AG04449 (cell line): ENCODE measurements around the gene HLA-DPA1.

Source experiments
- CTCF ChIA-PET: fragments of 350-600 bp; formaldehyde crosslinking; extraction: SDS; loops from one replicate; lab custom pipeline; 2021; ENCODE audit warnings: antibody characterized with exemption; lab: Yijun Ruan, JAX
- POLR2A ChIA-PET: fragments of 400-600, 350-600 bp; formaldehyde crosslinking; extraction: SDS; loops from one replicate; lab custom pipeline; 2020; ENCODE audit warnings: antibody characterized with exemption, inconsistent platforms; lab: Yijun Ruan, JAX
- DNase-seq: peaks from one replicate; pipeline ENCODE4 v3.0.0-alpha.2; 2010; ENCODE audit warnings: low read depth, low spot score
- H3K4me3 ChIP-seq: 2 replicates; pipeline ENCODE4 v1.5.1; 2011; ENCODE audit warnings: low read depth, mild to moderate bottlenecking, control low read depth, low read length
- TF ChIP-seq, protein P1 (sequence below): IDR thresholded peaks from one replicate; pipeline ENCODE4 v1.5.1; 2011; ENCODE audit warnings: mild to moderate bottlenecking, moderate library complexity, low read length, control low read depth, inconsistent platforms; ENCODE audit not compliant: insufficient read depth; ENCODE audit errors: missing control alignments

HLA-DPA1 gene

GRCh38 chr6:33053230-33053629 is 20.2 kb downstream of the HLA-DPA1 start:
- CTCF ChIA-PET: no interaction called here
- no peak overlapping the region for H3K4me3 ChIP-seq
- no peak for DNase-seq
- POLR2A ChIA-PET: no interaction called here
- TF ChIP-seq, protein P1, sequence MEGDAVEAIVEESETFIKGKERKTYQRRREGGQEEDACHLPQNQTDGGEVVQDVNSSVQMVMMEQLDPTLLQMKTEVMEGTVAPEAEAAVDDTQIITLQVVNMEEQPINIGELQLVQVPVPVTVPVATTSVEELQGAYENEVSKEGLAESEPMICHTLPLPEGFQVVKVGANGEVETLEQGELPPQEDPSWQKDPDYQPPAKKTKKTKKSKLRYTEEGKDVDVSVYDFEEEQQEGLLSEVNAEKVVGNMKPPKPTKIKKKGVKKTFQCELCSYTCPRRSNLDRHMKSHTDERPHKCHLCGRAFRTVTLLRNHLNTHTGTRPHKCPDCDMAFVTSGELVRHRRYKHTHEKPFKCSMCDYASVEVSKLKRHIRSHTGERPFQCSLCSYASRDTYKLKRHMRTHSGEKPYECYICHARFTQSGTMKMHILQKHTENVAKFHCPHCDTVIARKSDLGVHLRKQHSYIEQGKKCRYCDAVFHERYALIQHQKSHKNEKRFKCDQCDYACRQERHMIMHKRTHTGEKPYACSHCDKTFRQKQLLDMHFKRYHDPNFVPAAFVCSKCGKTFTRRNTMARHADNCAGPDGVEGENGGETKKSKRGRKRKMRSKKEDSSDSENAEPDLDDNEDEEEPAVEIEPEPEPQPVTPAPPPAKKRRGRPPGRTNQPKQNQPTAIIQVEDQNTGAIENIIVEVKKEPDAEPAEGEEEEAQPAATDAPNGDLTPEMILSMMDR: no peak

GRCh38 chr6:33052627-33053026 is 20.8 kb downstream of the HLA-DPA1 start:
- no peak for DNase-seq
- ChIA-PET CTCF (interaction anchor here (0.6 to 1.1 kb wide), 2 partner anchors 30 to 185 kb away, joined by 3 to 4 read pairs; no protein-coding TSS in a partner anchor), POLR2A (no interaction called here)
- H3K4me3 ChIP-seq: no peak overlapping the region
- TF ChIP-seq, protein P1: no peak

GRCh38 chr6:33050014-33050810 is 23.2 kb downstream of the HLA-DPA1 start:
- no peak overlapping the region for H3K4me3 ChIP-seq
- DNase-seq: no peak
- POLR2A ChIA-PET: no interaction called here
- CTCF ChIA-PET: no interaction called here
- TF ChIP-seq, protein P1: no peak

GRCh38 chr6:33049323-33050013 is 24.0 kb downstream of the HLA-DPA1 start:
- ChIA-PET CTCF (interaction anchor here (1.0 kb wide), 1 partner anchor 33 kb away, joined by 3 read pairs; no protein-coding TSS in a partner anchor), POLR2A (no interaction called here)
- H3K4me3 ChIP-seq: no peak overlapping the region
- DNase-seq: no peak
- TF ChIP-seq, protein P1: no peak

DNA sequence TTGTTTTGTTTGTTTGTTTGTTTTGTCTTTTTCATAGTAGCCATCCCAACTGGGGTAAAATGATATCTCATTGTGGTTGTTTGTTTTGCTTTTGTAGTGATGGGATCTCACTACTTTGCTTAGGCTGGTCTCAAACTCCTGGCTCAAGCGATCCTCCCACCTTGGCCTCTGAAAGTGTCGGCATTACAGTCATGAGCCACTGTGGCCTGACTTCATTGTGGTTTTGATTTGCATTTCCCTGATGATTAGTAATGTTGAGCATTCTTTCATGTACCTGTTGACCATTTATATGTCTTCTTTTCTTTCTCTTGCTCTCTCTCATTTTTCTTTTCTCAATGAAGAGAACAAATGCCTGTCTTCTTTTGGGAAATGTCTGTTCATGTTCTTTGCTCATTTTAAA is 33.3 kb downstream of the HLA-DPA1 start:
- no peak for DNase-seq
- CTCF ChIA-PET: interaction anchor here (1.3 kb wide), 1 partner anchor 92 kb away, joined by 3 read pairs; no protein-coding TSS in a partner anchor
- POLR2A ChIA-PET: no interaction called here
- H3K4me3 ChIP-seq: no peak overlapping the region
- TF ChIP-seq, protein P1: no peak

- DNase-seq: no peak
- ChIA-PET CTCF (interaction anchor here (0.8 kb wide), 1 partner anchor 47 kb away, joined by 3 read pairs; no protein-coding TSS in a partner anchor), POLR2A (no interaction called here)
- no peak overlapping the region for H3K4me3 ChIP-seq
- TF ChIP-seq, protein P1: no peak
Observed at GRCh38 chr6:33036535-33036934, 36.9 kb downstream of the HLA-DPA1 start.
